ENCODE data around the gene CDK8.

CDK8 gene

DNA sequence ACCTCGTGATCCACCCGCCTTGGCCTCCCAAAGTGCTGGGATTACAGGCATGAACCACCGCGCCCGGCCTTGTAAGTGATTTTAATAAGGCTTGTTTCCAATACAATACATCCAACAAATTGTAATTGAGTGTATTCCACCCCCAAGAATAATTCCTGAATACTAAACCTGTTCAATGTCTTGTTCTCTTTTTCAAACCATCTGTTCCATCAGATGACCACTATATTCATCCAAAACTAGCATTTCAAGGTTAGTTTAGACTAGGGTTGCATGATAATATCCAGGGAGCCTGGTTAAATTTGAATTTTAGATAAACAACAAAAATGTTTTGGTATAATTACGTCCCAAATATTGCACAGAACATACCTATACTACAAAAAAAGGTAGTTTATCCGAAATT lies 168.1 kb downstream of the CDK8 start:
- no peak overlapping the region for H3K27ac ChIP-seq
- TF ChIP-seq ZFX (IDR thresholded peaks at IDR 0.05; ENCODE audit: borderline replicate concordance), result no peak
- TF ChIP-seq, protein P1, sequence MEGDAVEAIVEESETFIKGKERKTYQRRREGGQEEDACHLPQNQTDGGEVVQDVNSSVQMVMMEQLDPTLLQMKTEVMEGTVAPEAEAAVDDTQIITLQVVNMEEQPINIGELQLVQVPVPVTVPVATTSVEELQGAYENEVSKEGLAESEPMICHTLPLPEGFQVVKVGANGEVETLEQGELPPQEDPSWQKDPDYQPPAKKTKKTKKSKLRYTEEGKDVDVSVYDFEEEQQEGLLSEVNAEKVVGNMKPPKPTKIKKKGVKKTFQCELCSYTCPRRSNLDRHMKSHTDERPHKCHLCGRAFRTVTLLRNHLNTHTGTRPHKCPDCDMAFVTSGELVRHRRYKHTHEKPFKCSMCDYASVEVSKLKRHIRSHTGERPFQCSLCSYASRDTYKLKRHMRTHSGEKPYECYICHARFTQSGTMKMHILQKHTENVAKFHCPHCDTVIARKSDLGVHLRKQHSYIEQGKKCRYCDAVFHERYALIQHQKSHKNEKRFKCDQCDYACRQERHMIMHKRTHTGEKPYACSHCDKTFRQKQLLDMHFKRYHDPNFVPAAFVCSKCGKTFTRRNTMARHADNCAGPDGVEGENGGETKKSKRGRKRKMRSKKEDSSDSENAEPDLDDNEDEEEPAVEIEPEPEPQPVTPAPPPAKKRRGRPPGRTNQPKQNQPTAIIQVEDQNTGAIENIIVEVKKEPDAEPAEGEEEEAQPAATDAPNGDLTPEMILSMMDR (IDR thresholded peaks at IDR 0.05), result no peak

DNA sequence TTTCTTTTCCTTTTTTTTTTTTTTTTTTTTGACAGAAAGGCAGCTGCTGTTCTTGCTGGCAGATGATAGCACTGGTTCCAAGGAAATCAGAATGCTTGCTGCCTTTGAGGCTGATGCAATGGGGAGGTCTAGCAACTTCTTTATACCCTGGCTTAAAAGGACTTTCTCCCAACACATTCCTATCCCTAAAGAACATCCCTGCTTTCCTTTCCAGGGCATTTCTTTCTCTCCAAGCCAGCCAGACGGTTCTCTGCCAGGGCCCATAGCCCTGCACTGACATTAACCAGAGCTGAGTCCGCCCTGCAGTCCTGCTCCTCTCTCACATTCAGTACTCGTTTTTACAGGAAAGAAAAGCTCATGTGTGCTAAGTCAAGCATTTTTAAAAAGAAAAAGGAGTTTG lies 169.7 kb downstream of the CDK8 start:
- H3K27ac ChIP-seq, result no peak overlapping the region
- TF ChIP-seq ZFX (IDR thresholded peaks at IDR 0.05; ENCODE audit: borderline replicate concordance), result no peak
- TF ChIP-seq, protein P1 (IDR thresholded peaks at IDR 0.05), result no peak

DNA sequence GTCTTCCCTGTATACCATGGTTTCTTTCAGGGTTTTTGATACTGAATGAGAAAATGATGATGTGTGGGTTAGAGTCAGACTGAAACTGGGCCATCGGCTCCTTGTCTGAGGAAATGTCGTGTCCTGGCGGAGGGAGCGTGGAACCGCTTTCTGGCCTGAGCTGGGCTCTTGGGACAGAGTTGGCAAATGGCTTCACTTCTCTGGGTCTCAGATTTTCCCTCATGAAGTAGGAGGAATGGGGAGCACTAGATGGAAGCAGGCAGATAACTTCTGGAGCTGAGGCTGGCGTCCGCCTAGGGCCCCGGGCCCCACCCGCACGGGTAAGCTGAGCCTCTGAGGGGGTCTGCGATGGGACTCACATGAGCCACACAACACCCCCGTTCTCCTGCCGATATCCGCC lies 170.3 kb downstream of the CDK8 start:
- TF ChIP-seq, protein P1 (IDR thresholded peaks at IDR 0.05), result no peak
- no peak for TF ChIP-seq ZFX (IDR thresholded peaks at IDR 0.05; ENCODE audit: borderline replicate concordance)
- H3K27ac ChIP-seq, result no peak overlapping the region

DNA sequence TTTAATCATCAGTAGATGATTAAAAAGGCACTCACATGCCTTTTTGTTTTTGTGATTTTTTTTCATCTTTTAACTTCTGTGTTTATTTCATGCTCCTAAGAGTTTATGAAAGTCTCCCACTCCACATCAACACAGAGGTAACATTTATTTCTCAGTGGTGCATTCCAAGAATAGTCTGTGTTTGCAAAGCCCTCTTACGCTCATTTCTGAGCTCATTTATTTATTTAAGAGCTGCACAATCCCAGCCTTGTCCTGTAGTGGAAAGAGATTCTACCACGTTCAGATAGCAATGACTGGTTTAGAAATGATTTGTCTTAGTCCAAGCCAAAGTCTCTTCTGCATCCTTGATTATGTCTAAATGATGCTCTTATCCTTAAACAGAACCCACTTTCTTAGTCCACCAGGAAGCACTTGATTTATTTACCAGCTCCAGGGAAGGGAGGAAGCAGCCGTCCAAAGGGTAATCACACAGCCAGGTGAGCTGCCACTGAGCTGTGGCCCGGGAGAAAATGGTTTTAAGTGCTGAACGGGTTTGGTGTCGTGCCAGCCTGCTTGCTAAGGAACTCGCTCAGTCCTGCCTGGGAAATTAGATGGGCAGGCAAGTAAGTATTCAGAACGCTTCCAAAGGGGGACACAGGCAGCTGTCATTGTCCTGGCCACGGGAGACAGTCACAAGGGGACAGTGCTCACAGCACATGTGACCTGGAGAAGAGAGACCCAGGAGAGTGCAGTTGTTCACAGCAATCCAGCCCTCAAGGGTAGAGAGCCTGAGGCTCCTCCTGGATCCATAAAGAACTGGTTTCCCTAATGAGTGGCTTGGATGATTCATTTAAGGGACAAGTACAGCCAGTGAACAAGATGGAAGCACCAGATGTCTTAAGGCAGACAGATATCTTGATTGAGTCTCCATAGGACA lies 171.8 kb downstream of the CDK8 start:
- TF ChIP-seq, protein P1 (IDR thresholded peaks at IDR 0.05), result no peak
- TF ChIP-seq ZFX (IDR thresholded peaks at IDR 0.05; ENCODE audit: borderline replicate concordance), result no peak
- H3K27ac ChIP-seq, result no peak overlapping the region

DNA sequence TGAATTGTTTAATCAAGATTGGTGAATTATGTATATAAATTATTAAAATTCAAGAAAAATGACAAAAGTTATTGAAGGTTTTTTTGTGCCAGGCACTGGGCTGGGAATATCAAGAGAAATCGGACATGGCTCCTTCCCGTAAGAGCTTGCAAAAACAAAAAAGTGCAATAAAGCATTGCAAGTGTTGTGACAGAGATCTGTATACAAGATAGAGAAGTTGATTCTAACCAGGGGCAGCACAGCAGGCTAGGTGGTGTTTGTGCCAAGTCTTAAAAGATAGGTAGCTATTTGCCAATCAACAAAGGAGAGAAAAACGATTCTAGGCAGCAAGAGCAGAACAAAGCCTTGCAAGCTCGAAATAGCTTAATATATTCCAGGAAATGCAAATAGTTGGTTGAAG lies 179.8 kb downstream of the CDK8 start:
- no peak overlapping the region for H3K27ac ChIP-seq
- TF ChIP-seq ZFX (IDR thresholded peaks at IDR 0.05; ENCODE audit: borderline replicate concordance), result no peak
- TF ChIP-seq, protein P1 (IDR thresholded peaks at IDR 0.05), result no peak

DNA sequence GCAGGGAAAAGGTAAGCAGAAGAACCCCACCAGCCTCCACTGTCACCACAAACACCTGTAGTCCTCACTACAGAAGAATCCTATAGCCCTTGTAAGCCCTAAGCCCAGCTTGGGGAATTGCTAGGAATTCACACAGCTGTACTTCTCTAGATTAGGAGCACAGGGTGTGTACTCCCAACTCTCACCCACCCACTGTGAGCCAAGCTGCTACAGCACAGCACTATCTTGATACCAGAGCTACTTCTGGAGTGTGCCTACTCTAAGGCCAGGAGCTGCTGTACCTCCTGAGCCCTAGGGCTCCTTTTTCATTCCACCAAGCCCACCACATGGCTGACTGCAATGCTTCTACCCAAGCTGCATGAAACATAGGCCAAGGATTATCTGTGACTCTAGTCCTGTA lies 181.2 kb downstream of the CDK8 start:
- TF ChIP-seq, protein P1 (IDR thresholded peaks at IDR 0.05), result no peak
- no peak for TF ChIP-seq ZFX (IDR thresholded peaks at IDR 0.05; ENCODE audit: borderline replicate concordance)

DNA sequence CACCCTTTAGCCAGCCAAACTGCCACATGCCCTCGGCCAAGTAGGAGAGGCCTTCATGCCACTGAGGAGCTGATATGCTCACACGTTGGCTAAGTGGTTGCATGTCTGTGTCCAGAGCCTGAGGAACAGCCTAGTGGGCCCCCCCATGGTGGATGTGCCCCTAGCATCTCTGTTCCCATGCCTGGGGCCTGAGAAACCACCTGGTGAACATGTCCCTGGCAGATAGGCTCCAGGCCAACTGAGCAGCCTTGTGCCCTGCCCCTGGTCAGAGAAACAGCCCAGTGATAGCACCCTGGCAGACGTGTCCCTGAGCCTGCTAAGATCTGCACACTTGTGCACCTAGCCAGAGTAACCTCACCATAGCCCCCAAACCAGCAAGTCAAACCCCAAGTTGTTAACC lies 181.7 kb downstream of the CDK8 start:
- H3K27ac ChIP-seq, result no peak overlapping the region
- TF ChIP-seq, protein P1 (IDR thresholded peaks at IDR 0.05), result no peak
- TF ChIP-seq ZFX (IDR thresholded peaks at IDR 0.05; ENCODE audit: borderline replicate concordance), result no peak

More for the DNA sequence above, 181.2 kb downstream of the CDK8 start:
- H3K27ac ChIP-seq, result no peak overlapping the region

Measured in 22Rv1 (cell line).